HG03025 (cell line): Measurements from ENCODE around the gene UBXN1.

ENCODE experiments used
- ATAC-seq: cut with Tn5 transposase; IDR thresholded peaks from one replicate; pipeline ENCODE4 v1.9.1; 2021; ENCODE audit warnings: mild to moderate bottlenecking, moderate library complexity; ENCODE audit not compliant: unreplicated experiment, low FRiP score

UBXN1 gene

DNA sequence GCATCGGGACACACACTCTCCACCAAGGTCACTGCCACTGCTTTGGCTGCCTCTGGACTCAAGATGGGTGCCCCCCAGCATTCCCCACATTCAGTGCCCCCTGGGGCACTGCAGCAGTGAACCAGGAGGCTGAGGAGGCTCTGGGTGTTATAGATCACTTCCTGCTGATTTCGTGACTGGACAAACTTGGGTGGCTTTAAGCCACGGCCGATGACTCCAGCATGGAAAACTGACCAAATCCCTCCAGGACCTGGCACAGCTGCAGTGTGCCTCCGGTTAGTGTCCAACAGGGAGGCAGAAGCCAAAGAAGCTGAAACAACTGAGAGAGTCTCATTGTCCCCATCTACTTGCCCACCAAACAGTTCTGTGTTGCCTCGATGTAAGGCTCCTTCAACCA, 31.3 kb downstream of the UBXN1 start:
- ATAC-seq = no peak

DNA sequence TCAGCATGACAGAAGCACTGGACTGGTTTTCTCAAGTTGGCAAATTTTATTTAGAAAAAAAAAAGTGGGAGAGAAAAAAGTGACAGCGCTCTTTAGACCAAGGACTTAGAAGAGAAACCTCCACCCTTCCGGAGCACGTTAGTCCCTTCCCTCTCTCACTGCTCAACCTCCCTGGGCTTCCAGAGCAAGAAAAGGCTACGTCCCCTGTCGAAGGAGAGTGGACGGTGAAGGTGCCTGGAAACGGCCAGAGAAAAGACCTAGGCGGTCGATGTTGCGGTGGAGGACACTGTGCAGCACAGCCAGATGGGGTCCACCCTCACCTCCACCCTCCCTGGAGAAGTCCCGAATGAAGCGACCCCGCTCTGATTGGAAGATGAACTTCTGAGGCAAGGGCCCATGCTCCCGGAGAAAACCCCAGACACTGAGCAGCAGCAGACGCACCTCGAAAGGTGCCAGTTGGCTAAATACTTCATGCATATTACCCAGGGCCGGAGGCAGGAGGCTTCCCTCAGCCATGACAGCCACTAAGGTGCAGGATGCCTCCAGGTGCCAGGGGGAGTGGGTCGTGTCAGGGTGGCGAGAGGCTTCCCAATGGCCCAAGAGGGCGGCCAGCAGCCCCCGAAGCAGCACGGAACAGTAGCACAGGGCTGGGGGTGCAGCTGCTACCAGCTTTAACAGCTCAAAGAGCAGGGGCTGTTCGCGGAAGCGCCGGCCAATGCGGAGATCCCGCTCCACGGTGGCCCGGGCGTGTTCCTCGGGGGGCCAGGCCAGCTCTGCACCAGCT, 31.9 kb downstream of the UBXN1 start:
- no peak for ATAC-seq

DNA sequence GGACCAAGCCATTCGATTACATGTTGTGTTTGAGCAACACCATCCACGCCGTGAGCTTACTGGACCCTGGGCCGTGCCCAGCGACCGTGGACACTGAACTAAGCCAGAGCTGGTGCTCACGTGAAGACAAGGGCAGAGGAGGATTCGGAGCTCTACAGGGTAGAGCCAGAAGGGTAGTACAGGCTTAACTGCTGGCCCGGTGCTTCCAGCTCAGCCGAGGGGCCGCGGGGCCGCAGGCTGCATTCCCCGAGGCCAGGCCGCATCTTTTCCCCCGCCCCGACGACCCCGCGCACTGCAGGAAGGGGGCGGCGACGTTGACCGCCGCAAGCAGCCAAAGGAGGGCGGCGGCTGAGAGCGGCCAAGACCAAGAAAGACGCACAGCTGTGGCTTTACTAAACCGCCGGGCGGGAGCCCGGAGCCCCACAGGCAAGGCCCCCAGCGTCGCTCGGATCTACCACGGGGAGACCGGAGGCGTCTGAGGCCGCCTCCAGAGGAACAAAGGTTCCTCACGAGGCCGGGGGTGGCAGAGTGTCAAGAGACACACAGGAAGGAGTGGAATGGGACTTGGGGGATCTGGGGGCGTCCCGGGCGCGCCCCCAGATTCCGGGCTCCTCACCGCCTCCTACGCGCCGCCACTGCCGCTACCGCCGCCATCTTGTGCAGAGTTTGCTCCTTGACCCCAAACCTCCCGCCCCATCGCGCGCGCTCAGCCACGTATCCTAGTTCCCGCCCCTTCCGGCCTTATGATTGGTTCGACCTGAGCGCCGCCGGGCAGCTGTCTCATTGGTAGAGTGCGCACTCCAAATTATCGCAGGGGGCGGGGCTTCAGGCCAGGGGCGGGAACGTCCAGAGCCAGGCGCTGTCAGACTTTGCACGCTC, 32.7 kb downstream of the UBXN1 start, which contains the start of gene GANAB:
Gene GANAB (minus strand): TSS at position 668 of the 879 bp plus-strand sequence. CDS start 14 bp downstream, at position 654.
- ATAC-seq = peak; percentile 83

DNA sequence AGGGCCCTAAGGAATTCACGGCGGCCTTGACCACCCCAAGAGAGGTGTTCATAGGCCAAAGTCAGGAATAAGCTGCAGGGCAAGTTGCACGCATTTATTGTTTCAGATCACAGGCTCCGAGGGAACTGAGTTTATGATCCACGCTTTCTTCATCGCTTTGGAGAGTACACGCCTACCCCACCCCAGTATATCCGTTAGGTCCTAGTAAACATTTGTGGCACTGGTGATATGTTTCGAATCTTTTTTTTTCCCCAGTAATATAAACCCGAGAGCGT, 33.3 kb downstream of the UBXN1 start:
- ATAC-seq = peak; percentile 1

DNA sequence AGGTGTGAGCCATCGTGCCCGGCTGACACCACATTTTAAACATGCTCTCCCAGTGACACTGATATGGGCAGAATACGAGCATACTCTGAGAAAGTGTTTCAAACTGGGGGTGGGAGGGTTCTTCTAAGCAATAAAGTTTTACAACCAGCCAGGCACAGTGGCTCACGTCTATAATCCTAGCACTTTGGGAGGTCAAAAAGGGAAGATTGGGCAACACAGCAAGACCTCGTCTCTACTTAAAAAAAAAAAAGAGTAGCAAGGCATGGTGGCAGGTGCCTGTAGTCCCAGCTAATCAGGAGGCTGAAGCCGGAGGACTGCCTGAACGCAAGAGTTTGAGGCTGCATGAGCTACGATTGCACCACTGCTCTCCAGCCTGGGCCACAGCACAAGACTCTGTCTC, 34.7 kb downstream of the UBXN1 start:
- no peak for ATAC-seq

DNA sequence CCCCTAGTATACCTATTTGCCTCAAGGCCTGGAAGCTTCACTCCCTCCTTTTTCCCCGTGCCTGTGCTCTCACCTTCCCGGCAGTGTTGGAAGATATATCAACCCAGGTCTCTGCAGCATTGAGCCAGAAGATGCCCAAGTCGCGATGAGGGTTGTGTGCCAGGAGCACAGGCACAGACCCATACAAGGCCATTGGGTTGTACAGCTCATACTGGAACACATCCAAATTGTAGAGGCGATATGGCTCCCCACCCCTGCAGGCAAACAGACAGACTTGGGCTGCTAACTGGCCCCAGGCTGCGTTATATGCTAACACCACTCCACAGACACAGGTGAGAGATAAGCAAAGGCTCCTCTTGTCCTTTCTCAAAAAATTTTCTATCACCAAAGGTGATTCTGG, 46.4 kb downstream of the UBXN1 start:
- no peak for ATAC-seq

DNA sequence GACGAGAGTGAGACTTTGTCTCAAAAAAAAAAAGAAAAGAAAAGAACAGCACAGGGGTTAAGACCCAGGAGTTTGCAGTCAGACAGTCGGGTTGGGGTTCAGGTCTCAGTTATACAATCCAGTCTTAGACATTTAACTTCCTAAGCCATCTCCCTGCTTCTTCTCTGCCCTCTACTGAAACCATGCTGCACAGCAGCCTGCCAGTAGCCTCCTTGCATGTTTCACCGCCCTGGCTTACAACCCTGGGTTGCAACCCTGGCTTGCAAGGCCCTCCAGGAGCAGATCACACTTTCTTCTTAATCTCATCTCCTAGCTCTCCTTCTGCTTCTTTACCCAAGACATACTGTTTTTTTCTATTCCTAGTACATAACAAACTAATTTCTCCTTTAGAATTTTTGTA, 51.2 kb downstream of the UBXN1 start:
- no peak for ATAC-seq
